NT2/D1 (cell line): ENCODE measurements around the gene B3GALT6.

Experiments
- SUZ12 ChIP-seq: IDR thresholded peaks from 2 replicates; pipeline ENCODE4 v1.6.1; 2011; ENCODE audit not compliant: insufficient read length, insufficient read depth; ENCODE audit errors: extremely low read depth
- YY1 ChIP-seq: IDR thresholded peaks from 2 replicates; pipeline ENCODE4 v1.6.1; 2011; ENCODE audit not compliant: insufficient read length, insufficient read depth
- ZNF274 ChIP-seq: IDR thresholded peaks from 2 replicates; pipeline ENCODE4 v1.6.1; 2011; ENCODE audit warnings: mild to moderate bottlenecking, low read depth, low read length

DNA sequence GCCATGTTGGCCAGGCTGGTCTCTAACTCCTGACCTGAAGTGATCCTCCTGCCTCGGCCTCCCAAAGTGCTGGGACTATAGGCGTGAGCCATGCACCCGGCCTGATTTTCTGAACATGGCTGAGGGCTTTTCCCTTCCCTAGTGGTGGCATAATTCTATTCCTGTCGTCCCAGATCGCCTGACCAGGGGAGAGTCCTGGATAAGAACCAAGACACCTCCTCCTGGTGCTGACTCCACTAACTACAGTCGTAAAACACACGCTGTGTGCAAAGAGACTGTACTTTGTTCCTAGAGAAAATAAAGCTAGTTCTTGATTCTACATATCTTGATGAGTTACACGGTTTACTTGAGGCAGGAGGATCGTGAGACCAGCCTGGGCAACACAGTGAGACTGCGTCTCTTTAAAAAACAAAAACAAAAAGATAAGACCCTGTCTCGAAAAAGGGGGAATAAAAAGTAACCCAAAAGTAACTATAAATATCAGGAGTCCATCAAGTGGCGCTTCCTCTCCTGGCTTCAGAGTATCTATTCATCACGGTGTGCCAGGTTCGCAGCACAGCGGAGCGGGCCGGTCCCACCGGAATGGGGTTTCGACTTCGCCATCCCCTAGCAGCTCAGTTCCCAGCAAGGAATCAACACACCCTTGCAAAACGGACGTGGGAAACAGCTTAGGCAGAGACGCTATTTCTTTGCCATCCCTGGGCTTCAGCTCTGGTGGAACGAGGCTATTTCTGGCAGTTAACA is 1.2 kb upstream of the B3GALT6 start:
- TF ChIP-seq ZNF274 (no peak), YY1 (no peak), SUZ12 (no peak)
